GM12891 (cell line): Measurements from ENCODE around the gene POTEH. TPM values are rescaled to one million over a fixed set of nuclear protein-coding genes. Genes with fewer than 3 reads are reported as not detected.
"Not testable (repeated sequence)": the region's sequence is repeated elsewhere in the genome, so short reads cannot be mapped to it uniquely, and the experiment has no call there.

Experiments
- DNase-seq: peaks from one replicate; pipeline ENCODE4 v3.0.0; 2011; ENCODE audit warnings: low spot score; ENCODE audit not compliant: insufficient read length
- FAIRE-seq: peaks from 2 replicates; lab custom pipeline; 2011; peaks lifted over from hg19 to GRCh38; lab: Jason Lieb, UNC
- polyA plus RNA-seq: library from polyadenylated mRNA; unstranded; fragments of >200 nt; gene quantifications from one replicate; pipeline ENCODE4 v1.2.1, GENCODE V29; 2012; ENCODE audit warnings: low read depth, missing spikeins, inconsistent platforms; ENCODE audit not compliant: missing spikeins

POTEH gene
- not detected for polyA plus RNA-seq

GRCh38 chr22:15689749-15690125, at the start of gene POTEH:
TSS of gene POTEH (plus strand) at chr22:15690026. CDS start at chr22:15690078, 52 bp downstream.
- DNase-seq, FAIRE-seq: not testable (repeated sequence)

GRCh38 chr22:15642288-15642861, 47.5 kb upstream of the POTEH start:
- DNase-seq, FAIRE-seq: not testable (repeated sequence)

GRCh38 chr22:15651954-15652353, 37.9 kb upstream of the POTEH start:
- FAIRE-seq = not testable (repeated sequence)

GRCh38 chr22:15652738-15653137, 37.1 kb upstream of the POTEH start:
- not testable (repeated sequence) for DNase-seq, FAIRE-seq

More at GRCh38 chr22:15651954-15652353, 37.9 kb upstream of the POTEH start:
- DNase-seq = not testable (repeated sequence)

- FAIRE-seq, DNase-seq: not testable (repeated sequence)
Measured at GRCh38 chr22:15653241-15653640, 36.6 kb upstream of the POTEH start.

- DNase-seq, FAIRE-seq: not testable (repeated sequence)
Measured at GRCh38 chr22:15661102-15661501, 28.7 kb upstream of the POTEH start.

- DNase-seq, FAIRE-seq: not testable (repeated sequence)
Measured at GRCh38 chr22:15664682-15665081, 25.1 kb upstream of the POTEH start.

GRCh38 chr22:15665478-15665877, 24.3 kb upstream of the POTEH start:
- FAIRE-seq, DNase-seq: not testable (repeated sequence)

GRCh38 chr22:15669430-15669829, 20.4 kb upstream of the POTEH start:
- not testable (repeated sequence) for DNase-seq, FAIRE-seq

- FAIRE-seq, DNase-seq: not testable (repeated sequence)
Measured at GRCh38 chr22:15679702-15680101, 10.1 kb upstream of the POTEH start.

- not testable (repeated sequence) for DNase-seq, FAIRE-seq
Measured at GRCh38 chr22:15684115-15684514, 5.7 kb upstream of the POTEH start.

- not testable (repeated sequence) for DNase-seq, FAIRE-seq
Measured at GRCh38 chr22:15684695-15685094, 5.1 kb upstream of the POTEH start.

- not testable (repeated sequence) for FAIRE-seq, DNase-seq
Measured at GRCh38 chr22:15685641-15686040, 4.2 kb upstream of the POTEH start.

- not testable (repeated sequence) for FAIRE-seq, DNase-seq
Measured at GRCh38 chr22:15687086-15687485, 2.7 kb upstream of the POTEH start.

GRCh38 chr22:15687676-15688075, 2.1 kb upstream of the POTEH start:
- DNase-seq, FAIRE-seq: not testable (repeated sequence)

- FAIRE-seq, DNase-seq: not testable (repeated sequence)
Measured at GRCh38 chr22:15688090-15688489, 1.7 kb upstream of the POTEH start.

GRCh38 chr22:15689012-15689748, 646 bp upstream of the POTEH start:
- FAIRE-seq = not testable (repeated sequence)
- DNase-seq = peak; percentile 0

- not testable (repeated sequence) for FAIRE-seq, DNase-seq
Measured at GRCh38 chr22:15713600-15713999, 23.8 kb downstream of the POTEH start.

- not testable (repeated sequence) for DNase-seq, FAIRE-seq
Measured at GRCh38 chr22:15714125-15714524, 24.3 kb downstream of the POTEH start.

- DNase-seq, FAIRE-seq: not testable (repeated sequence)
Measured at GRCh38 chr22:15721884-15722283, 32.1 kb downstream of the POTEH start.
